CMK (cell line): ENCODE data around the gene PISD.
"Not testable (repeated sequence)": the region's sequence is repeated elsewhere in the genome, so short reads cannot be mapped to it uniquely, and the experiment has no call there.

Experiments used
- DNase-seq: peaks from one replicate; pipeline ENCODE4 v3.0.0-alpha.2; 2010; ENCODE audit warnings: low read depth

Gene PISD

GRCh38 chr22:31607696-31608095, 54.3 kb downstream of the PISD start:
- DNase-seq = no peak

DNA sequence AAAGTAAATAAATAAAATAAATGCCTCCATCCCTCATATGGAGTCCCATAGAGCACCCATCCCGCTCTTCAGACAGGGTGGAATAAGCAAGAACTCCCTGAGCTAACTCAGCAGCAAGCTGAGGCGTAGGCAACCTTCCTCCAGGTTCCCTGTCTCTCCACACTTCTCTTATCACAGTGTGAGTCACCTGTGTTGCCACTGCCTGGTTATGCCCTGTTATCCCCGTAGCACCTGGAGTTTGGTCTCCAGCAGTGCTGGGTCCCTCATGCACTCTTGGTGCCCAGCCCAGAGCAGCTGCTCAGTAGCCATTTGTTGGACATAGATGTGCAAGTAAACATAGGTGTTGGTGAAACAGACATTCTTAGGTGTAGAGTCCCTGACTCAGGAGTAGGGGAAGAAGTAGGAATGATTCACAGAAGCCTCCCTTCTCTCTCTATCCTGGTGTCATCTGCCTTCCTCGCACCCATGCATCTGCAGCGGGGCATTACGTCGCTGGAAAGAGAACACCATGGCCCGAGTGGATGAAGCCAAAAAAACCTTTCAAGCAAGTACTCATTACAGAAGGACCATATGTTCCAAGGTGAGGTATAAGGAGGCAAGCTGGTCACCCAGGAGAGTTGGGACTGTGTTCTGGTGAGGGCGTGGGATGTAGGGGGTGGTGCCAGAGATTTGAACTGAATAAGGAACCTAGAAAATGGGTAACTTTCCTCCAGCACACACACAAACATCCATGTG, 56.0 kb downstream of the PISD start:
- no peak for DNase-seq

GRCh38 chr22:31604746-31605705, 57.0 kb downstream of the PISD start:
- DNase-seq = no peak

DNA sequence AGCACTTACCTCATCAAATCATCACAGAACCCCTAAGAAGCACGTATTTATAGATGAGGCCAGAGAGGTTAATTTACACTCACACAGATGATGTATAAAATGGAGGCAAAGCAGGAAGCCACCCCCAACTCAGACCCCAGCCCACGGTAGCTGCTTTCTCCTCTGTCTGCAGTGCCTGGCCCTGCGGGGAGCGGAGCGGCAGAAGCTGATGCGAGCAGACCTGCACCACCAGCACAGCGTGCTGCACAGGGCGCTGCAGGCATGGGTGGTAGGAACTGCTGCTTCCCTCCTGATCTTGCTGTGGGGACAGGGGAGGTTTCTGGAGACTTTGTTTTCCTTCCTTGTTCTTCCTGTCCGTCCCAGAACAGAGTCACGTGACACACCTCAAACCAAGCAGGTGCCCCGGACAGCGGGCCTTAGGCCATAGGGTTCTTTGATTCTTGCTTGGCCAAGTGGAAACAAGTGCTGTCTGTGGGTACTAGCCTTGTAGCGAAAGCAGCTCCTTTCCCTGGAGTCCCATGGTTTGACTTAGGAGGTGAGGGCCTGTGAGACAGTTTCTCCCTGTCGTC, 57.8 kb downstream of the PISD start:
- no peak for DNase-seq

DNA sequence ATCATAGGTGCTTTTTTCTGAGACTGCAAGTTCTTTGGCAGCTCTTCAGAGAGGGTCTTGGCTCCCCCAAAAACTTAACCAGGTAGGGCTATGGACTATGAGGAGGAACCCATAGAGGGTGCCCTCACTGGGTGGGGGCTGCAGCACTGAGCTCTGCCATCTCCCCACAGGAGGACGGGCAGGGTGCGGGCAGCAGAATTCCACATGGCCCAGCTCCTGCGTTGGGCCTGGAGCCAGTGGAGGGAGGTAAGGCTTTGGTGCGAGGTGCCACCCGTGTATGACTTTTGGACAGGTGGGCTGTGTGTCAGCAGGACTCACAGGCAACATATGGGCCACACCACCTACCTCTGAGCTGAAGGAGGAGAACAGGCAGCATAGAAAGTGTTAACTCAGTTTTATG, 58.4 kb downstream of the PISD start:
- DNase-seq = no peak

DNA sequence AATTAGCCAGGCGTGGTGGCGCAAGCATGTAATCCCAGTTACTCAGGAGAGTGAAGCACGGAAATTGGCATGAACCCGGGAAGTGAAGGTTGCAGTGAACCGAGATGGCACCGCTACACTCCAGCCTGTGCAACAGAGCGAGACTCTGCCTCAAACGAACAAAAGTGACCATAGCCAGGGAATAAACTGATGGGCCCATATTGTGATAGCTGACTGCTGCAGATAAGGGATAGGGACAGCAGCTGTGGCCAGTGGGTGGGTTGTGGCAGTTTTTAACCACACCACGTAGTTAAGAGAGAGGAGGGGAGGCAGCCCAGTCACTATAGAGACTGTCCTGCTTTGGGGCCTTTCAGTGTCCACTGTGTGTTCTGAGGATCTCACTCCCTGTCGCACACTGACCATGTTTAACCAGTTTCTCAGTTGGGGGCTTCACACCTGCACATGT, 58.9 kb downstream of the PISD start:
- DNase-seq = peak; percentile 57

DNA sequence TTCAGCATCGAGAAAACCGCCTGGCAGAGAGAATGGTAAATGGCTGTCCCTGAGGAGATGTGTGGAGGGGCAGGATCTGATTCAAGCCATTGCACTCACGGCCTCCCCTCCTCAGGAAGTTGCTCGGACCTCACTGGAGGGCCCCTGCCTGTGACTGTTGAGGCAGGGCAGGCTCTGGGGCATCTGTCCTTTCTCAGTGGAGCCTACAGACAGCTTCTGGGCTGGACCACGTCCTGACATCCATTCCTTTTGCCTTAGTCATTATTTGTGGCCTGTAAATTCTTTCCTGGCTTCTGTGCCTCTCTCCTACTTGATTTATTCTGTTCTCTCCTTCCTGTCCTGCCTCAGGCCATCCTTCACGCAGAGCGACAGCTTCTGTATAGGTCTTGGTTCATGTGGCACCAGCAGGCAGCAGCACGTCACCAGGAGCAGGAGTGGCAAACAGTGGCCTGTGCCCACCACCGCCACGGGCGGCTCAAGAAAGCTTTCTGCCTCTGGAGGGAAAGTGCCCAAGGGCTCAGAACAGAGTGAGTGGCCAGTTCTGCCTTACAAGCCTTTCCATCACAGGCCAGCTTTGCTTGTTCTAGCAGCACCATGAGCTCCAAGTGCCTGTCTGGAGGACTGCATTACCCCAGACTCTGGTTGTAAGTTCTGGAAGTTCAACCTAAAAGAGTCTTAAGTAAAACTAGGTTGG, 59.6 kb downstream of the PISD start:
- no peak for DNase-seq

GRCh38 chr22:31595271-31595670, 66.7 kb downstream of the PISD start:
- DNase-seq = no peak

DNA sequence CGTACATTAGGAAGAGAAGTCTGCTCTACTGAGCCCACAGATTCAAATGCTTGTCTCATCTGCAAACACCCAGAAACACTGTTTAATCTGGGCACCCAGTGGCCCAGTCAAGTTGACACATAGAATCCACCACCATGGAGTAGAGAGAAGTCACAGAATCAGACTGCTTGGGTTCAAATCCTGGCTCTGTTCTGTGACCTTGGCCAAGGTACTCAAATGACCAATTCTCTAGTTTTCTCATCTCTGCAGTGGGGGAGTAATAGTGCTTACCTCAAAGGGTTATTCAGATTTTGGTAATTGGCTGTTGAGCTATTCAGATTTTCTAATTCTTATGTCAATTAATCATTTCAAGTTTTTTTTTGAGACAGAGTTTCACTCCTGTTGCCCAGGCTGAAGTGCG, 71.9 kb downstream of the PISD start:
- not testable (repeated sequence) for DNase-seq

- DNase-seq = no peak
Measured at GRCh38 chr22:31588970-31589675, 72.9 kb downstream of the PISD start.

- DNase-seq = no peak
Measured at GRCh38 chr22:31586137-31586920, 75.7 kb downstream of the PISD start.

DNA sequence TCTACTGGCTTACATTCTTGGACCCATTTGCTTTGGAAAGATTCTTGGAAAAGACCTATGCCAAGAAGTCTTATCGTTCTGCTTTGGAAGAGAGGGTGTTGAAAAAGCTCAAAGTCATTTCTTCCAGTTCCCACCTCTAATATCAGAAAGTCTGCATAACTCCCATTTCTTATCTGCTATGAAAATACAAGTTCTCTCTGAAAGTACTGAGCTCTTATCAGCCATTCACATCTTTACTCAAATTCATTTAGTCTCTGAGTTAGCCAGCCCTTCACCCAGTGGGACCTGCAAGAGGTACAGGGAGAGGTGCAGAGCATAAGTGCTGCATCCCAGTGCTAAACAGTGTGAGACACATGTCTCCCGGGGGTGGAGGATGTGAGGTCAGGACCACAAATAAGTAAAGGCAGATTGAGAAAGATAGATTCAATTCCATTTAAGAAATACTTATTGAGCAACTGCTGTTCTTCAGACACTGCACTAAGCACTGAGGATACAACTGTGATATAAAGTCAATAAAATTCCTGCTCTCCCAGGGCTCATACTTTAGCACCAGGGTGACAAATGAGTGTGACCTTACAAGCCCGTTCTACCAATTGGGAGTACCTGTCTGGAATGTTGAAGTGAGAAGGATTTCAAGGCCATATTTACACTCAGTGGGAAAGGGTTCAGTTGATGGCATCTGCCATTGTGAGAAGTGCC, 76.7 kb downstream of the PISD start:
- no peak for DNase-seq

- DNase-seq = no peak
Measured at GRCh38 chr22:31584804-31585160, 77.2 kb downstream of the PISD start.

DNA sequence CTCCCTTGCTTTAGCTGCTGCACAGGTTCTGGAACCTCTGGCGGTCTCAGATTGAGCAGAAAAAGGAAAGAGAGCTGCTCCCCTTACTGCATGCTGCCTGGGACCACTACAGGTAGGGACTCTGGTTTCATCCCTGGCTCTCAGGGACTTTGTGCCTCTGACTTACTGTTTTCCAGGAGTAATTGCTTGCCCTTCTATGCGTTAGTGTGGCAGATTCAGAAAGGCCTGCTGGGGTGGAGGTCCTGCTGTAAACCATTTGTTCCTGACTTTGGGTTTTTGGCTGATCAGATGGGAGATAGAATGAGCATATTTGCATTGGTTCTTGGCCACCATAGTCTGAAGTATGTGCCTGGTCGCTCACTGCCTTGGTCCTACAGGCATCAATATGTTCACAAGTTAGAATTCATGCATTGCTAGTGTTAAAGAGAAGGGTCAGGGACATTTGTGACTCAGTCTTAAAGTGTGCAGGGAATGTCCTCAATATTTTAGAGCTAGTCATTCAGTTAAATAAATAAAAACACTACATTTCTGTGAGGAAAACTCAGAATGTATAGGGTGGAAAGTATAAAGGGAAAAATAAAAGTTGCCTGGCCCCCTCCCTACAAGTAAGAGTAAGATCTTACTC, 78.0 kb downstream of the PISD start:
- no peak for DNase-seq

GRCh38 chr22:31579835-31580242, 82.2 kb downstream of the PISD start:
- no peak for DNase-seq

- no peak for DNase-seq
Measured at GRCh38 chr22:31578171-31578570, 83.8 kb downstream of the PISD start.

DNA sequence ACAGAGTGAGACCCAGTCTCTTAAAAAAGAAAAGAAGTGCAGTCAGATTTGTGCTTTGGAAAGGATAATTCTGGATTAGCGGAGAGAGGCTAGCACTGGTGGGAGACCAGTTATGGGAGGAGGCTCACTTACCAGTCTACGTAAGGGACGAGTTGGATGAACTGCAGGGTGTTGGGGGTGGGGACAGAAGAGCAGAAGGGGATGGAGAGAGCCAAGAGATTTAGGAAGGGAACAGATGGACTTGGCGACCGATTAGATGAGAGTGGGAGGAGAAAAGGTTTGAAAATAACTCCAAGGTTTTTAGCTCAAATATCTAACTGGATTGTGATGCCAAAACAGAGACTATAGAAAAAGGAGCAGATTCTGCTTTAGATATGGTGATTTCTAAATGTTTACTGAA, 84.3 kb downstream of the PISD start:
- no peak for DNase-seq

DNA sequence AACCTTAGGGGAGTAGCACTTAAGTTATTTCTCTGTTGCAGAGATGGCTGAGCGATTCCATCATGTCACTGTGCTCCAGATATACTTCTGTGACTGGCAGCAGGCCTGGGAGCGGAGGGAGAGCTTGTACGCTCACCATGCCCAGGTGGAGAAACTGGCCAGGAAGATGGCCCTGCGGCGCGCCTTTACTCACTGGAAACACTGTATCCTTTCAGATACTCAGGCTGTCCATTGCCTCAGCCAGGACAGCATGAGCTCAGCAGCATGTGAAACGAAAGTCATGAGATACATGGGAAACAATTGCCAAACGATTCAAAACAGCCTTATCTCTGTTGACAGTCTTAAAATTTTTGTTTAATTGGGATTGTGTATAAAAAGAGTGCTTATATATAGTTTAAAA, 86.8 kb downstream of the PISD start:
- DNase-seq = no peak

DNA sequence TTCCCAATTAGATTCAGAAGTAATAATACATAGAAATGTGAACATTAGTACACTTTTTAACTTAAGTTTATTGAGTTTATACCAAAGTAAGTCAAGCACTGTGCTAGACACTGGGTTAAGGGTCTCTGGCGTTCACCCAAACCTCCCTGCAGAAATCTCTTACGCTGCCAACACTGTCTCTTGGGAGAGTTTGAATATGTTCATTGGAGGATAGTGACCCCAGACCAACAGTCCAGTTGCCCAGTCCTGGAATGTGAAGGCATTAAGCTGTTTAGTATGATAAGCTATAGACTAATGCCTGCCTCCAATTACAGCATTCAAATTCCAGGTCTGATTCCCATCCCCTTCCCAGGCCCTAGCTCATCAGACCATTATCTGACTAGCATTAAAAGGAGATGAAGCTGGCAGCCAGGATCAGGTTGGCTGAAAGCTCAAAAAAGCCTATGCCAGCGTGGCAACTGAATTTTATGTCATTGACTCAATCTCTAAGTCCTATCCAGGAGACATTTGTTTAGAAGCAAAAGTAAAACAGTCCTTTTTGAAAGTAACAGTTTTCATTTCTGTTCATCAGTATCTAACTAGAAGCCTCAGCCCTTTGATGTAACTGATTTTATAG, 87.9 kb downstream of the PISD start:
- DNase-seq = no peak
